ENCODE measurements around the gene EIF4E1B.

GRCh38 chr5:176647843-176648473 is 17.5 kb downstream of the EIF4E1B start:
- no peak for TF ChIP-seq CTCF (IDR thresholded peaks at IDR 0.05)
- no peak for TF ChIP-seq POLR2A (IDR thresholded peaks at IDR 0.05)
- no peak for TF ChIP-seq POLR2AphosphoS5 (IDR thresholded peaks at IDR 0.05)
